Stimulated activated naive CD8-positive, alpha-beta T cell treated with anti-CD3 and anti-CD28 coated beads, Interleukin-15, Interleukin-2, amounts not matched to agents 100 U/mL and 50 U/mL, for 24 hours (primary cell): ENCODE measurements around the gene SMIM35.
"Not testable (repeated sequence)": the region's sequence is repeated elsewhere in the genome, so short reads cannot be mapped to it uniquely, and the experiment has no call there.

Source experiments
- ATAC-seq: fragments of 150-1000 bp; cut with Tn5 transposase; one replicate; pipeline ENCODE4 v1.10.0; 2021
- DNase-seq: peaks from one replicate; pipeline ENCODE4 v3.0.0; 2021

The SMIM35 gene

DNA sequence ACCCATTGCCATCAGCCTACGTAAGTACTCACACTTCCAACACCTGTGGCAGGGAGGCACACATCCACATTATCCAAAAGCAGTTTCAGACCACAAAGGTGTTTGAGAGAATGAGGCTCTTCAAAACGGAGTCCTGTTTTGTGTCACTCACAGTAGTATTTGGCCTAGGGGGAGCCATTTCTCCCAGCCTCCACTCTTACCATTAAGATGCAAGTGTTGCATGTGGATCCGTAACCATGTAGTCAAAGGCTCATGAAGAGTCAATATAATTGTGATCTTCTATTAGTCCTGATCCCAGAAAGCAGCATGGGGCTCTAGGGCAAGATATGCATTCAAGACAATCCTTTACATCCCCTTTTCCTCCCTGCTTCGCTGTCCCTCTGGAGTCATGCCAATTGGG lies 59.1 kb downstream of the SMIM35 start:
- ATAC-seq = no peak
- no peak for DNase-seq

DNA sequence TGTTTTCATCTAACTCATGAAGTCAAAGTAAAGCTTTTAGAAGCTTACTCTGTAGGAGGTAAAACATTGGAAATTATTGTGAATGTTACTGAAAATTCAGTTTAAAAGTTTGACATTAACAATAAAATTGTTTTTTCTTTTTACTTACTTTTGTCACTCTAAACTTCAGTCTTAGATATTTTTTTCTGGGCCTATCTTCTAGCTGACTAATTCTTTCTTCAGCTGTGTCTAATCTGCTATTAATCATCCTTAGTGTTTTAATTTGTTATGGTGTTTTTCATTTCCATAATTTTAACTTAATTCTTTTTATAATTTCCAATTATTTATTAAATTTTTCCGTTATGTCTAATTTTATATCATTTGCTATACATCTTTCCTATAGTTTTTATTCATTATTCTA lies 65.6 kb downstream of the SMIM35 start:
- DNase-seq (no peak), ATAC-seq (no peak)

DNA sequence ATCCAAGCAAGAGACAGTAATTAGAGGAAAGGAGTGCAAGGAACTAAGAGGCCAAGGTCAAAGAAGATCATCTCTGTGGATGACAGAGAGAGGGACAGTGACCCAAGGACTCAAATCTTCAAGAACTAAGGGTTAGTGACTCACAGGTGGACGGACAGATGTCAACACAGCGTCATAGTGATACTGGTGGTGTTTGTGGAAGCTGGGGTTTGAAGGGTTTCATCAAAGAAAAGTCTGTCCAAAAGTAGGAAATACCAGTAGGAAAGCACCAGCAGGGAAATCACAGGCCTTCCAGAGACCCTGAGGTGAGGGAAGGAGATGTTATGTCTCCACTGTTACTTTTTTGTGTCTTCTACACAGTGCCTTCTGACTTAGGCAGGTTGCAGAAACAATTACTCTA lies 68.4 kb downstream of the SMIM35 start:
- no peak for ATAC-seq

GRCh38 chr11:118017631-118018315 lies 69.0 kb downstream of the SMIM35 start:
- no peak for DNase-seq
- ATAC-seq = no peak

More for the DNA sequence above, 68.4 kb downstream of the SMIM35 start:
- DNase-seq = no peak

DNA sequence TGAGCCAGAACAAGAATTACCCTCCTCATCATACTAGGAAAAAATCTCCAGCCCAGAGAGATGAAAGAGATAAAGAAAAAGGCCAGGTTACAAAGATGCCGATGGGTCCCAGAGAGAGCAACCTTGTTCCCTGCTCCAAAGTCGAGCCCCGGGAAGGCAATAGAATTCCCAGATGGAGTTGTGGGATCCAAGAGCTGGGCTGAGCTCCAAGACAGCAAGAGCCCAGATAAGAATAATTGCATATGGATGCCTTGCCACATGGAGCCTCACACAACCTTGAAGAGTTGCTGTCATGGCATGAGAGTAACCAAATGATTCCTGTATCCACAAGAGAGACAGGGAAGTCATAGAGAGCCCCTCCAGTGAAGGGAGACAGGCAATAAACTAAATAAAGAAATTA lies 69.7 kb downstream of the SMIM35 start:
- DNase-seq = no peak
- no peak for ATAC-seq

GRCh38 chr11:118016104-118016503 lies 70.7 kb downstream of the SMIM35 start:
- no peak for ATAC-seq
- DNase-seq = no peak

DNA sequence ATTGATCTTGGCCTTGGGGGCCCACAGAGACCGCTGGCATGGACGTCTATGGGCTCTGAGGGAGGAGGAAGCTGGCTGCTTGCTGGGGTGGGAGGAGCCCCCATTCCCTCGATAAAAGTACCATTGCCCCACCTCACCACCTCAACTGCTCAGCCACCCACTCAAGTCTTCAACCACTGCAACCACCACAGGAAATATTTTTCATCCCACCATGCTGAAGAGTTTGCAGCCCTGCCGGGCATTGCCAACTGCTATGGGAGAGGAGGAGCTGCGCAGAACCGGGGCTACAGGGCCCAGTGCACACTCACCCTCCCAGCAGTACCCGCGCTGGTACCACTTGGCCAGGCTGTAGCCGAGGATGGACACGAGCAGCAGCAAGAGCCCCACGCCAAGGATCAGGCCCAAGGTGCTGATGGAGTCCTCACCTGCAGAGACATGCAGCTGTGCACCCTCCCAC lies 71.3 kb downstream of the SMIM35 start:
- DNase-seq = peak; percentile 46

GRCh38 chr11:118014022-118014421 lies 72.7 kb downstream of the SMIM35 start:
- DNase-seq (no peak), ATAC-seq (no peak)

More for the DNA sequence above, 71.3 kb downstream of the SMIM35 start:
- ATAC-seq = peak; percentile 55

- DNase-seq (no peak), ATAC-seq (peak; percentile 17)
Observed at GRCh38 chr11:118012083-118012669, 74.6 kb downstream of the SMIM35 start.

GRCh38 chr11:118010738-118011461 lies 75.9 kb downstream of the SMIM35 start:
- DNase-seq = peak; percentile 57
- peak; percentile 42 for ATAC-seq

DNA sequence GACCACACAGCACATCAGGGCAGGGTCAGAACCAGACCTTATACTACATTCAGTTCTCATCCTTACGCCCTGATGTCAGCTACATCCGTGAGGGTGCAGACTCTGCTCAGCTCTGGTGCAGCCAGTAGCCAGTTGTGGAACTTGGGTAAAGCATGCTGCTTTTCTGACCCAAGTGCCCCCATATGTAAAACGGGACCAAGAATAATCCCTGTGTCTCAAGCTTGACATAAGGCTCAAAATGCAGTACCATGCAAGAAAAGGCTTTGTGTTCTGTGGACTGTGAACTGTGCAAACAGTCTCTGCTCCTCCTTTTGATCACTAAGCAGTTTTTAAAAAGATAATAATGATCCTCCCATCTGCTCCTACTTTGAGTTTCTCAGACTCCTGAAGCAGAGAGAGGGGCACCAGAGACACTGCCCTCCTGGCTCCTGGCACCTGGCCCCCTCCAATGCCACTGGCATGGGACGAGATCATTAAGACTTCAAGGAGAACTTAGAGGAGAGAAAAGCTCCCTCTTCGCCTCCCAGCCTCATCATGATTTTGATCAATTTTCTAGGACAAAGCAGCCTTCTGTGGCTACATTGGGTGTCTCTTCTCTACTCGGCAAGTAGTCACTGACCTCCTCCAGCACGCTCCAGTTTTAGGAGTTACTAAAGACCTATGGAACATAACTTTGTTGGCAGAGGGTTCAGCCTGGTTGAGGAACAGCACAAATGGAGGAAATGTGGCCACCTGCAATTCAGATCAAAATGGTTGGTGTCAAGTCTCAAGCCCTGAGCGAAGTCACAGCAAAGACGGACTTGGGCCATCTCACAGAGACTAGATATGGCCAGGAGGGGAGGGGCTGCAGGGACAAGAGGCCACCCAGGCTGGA lies 76.7 kb downstream of the SMIM35 start:
- no peak for ATAC-seq
- DNase-seq = no peak

GRCh38 chr11:118008271-118008911 lies 78.4 kb downstream of the SMIM35 start:
- DNase-seq (no peak), ATAC-seq (no peak)

- ATAC-seq, DNase-seq: not testable (repeated sequence)
Observed at GRCh38 chr11:118007563-118008270, 79.0 kb downstream of the SMIM35 start.

DNA sequence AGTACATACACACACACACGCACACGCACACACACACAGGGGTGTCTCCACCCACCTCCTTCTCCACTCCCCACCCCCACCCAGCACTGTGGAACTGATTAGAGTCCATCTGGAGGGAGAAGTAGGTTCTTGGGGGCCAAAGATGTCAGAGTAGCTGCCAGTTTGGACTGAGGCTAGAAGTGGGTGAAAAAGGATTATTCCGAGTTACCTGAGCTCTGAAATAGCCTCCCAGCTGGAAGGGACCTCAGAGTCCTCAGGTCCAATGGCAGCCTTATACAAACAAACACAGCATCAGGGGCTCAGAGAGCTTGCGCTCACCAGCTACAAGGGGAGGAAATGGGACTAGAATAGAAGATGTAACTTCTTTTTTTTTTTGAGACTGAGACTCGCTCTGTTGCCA lies 79.7 kb downstream of the SMIM35 start:
- DNase-seq (no peak), ATAC-seq (no peak)

DNA sequence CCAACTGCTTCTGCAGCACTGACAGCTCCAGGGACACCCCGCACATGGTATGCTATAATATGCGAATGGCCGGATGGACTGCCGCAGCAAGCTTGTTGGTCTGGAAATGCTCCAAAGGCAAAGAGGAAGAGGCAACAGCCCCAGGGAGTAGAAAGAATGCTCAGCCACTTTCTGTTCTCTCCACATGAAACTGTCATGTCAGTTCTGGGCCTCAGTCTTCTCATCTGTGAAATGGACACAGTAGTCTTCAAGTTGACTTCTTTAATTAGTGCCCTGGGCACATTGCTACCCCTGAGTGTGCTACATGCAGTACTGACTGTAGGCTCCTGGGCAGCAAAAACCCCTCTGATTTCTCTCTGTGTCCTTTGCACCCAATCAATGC lies 80.6 kb downstream of the SMIM35 start:
- DNase-seq (no peak), ATAC-seq (no peak)

- ATAC-seq = no peak
- no peak for DNase-seq
Observed at GRCh38 chr11:118005224-118006152, 81.3 kb downstream of the SMIM35 start.

DNA sequence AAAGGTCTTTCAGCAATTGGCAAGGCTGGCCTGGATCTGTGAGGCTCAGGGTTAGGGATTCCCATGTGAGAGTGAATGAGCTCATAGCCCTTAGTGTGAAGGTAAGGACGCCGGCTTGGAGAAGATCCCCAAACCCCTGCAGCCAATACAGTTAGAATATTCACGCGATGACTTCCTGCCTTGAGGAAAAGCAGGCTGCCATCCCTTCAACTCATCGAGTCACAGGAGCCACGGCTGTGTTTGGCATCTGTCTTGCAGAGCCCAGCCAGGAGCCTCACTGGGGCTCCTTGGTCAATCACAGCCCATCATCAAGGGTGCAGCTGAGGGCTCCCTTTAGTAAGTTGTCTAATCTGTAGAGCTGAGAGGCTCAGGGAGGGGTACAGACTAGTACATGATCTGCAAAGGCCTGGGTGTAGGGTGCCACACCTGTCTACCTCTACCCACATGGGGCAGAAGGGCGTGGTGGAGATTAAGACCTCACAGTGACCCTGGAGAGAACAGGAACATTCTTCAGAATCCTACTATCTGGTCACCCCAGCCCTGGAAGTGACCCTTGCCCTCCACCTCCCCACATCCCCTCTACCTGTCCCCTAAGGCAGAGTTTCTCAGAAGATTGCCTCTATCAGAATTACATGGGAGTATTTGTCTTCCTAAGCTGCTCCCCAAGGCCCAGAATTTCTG lies 82.1 kb downstream of the SMIM35 start:
- ATAC-seq (no peak), DNase-seq (no peak)

GRCh38 chr11:118003456-118003855 lies 83.3 kb downstream of the SMIM35 start:
- ATAC-seq (no peak), DNase-seq (no peak)
